SK-N-SH (cell line): ENCODE results near the gene PHF21A. TPM values are rescaled to one million over a fixed set of nuclear protein-coding genes. Genes with fewer than 3 reads are reported as not detected.

Experiments used
- CTCF ChIA-PET: fragments of 300-600, 350-600 bp; formaldehyde crosslinking; extraction: SDS; loops from one replicate; lab custom pipeline; 2021; lab: Yijun Ruan, JAX
- POLR2A ChIA-PET: fragments of 350-600 bp; sonication (Branson Sonifier 250); formaldehyde crosslinking; extraction: SDS; loops from one replicate; lab custom pipeline; 2020; ENCODE audit warnings: antibody characterized with exemption, inconsistent platforms; lab: Yijun Ruan, JAX
- DNase-seq: peaks from one replicate; pipeline ENCODE4 v3.0.0; 2012
- H2AFZ ChIP-seq: fragments of 200-600 bp; sonication (generic); 2 replicates; pipeline ENCODE4 v1.8.1; 2016; ENCODE audit warnings: antibody characterized with exemption, mild to moderate bottlenecking, low read depth
- H3F3A ChIP-seq: fragments of 200-600 bp; sonication (generic); replicated peaks from 2 replicates; pipeline ENCODE3; 2016; ENCODE audit warnings: antibody characterized with exemption, mild to moderate bottlenecking; ENCODE audit not compliant: insufficient read depth
- H3K27ac ChIP-seq, 2 experiments: fragments of 200-500 bp in 1 of 2; fragments of 200-600 bp in 1 of 2; sonication (Bioruptor generic) in 1 of 2; sonication (generic), shearing (Covaris generic) in 1 of 2; 2 replicates each; pipeline versions ENCODE4 v1.5.1 to v1.6.1; 2014 to 2016; ENCODE audit warnings: low read depth in 2 of 2, inconsistent platforms in 1 of 2, low read length in 1 of 2, mild to moderate bottlenecking in 1 of 2, mixed read lengths in 1 of 2
- H3K27me3 ChIP-seq: fragments of 200-600 bp; sonication (generic), shearing (Covaris generic); 2 replicates; pipeline ENCODE4 v1.6.1; 2016; ENCODE audit warnings: mixed run types; ENCODE audit not compliant: insufficient read depth
- H3K36me3 ChIP-seq, 2 experiments: fragments of 200-500 bp in 1 of 2; fragments of 200-600 bp in 1 of 2; sonication (Bioruptor generic) in 1 of 2; sonication (generic) in 1 of 2; replicated peaks in 1 of 2; 2 replicates each; pipeline versions ENCODE3 to v1.5.1; 2014 to 2016; ENCODE audit warnings: low read length in 1 of 2, mild to moderate bottlenecking in 1 of 2; ENCODE audit not compliant: insufficient read depth in 2 of 2, control insufficient read depth in 1 of 2
- H3K4me1 ChIP-seq, 2 experiments: fragments of 200-500 bp in 1 of 2; fragments of 200-600 bp in 1 of 2; sonication (Bioruptor generic) in 1 of 2; sonication (generic), shearing (Covaris generic) in 1 of 2; 2 replicates each; pipeline versions ENCODE4 v1.5.1 to v1.6.1; 2014 to 2016; ENCODE audit warnings: low read depth in 1 of 2, low read length in 1 of 2, mixed run types in 1 of 2; ENCODE audit not compliant: insufficient read depth in 2 of 2, control insufficient read depth in 1 of 2
- H3K4me2 ChIP-seq: fragments of 200-600 bp; sonication (generic), shearing (Covaris generic); 2 replicates; pipeline ENCODE4 v1.6.1; 2017; ENCODE audit warnings: mixed run types
- H3K4me3 ChIP-seq, 2 experiments: fragments of 200-500 bp in 1 of 2; fragments of 200-600 bp in 1 of 2; sonication (Bioruptor generic) in 1 of 2; sonication (generic), shearing (Covaris generic) in 1 of 2; 2 replicates each; pipeline versions ENCODE4 v1.5.1 to v1.8.1; 2014 to 2016; ENCODE audit warnings: low read depth in 2 of 2, inconsistent platforms in 1 of 2, low read length in 1 of 2, mild to moderate bottlenecking in 1 of 2, mixed read lengths in 1 of 2, moderate library complexity in 1 of 2
- H3K79me2 ChIP-seq: fragments of 200-600 bp; sonication (generic); 2 replicates; pipeline ENCODE4 v1.8.1; 2017; ENCODE audit warnings: mild to moderate bottlenecking; ENCODE audit not compliant: insufficient read depth
- H3K9ac ChIP-seq: fragments of 200-600 bp; sonication (generic); 2 replicates; pipeline ENCODE4 v1.6.1; 2017; ENCODE audit warnings: mixed run types
- H3K9me2 ChIP-seq: fragments of 200-600 bp; sonication (generic); 2 replicates; pipeline ENCODE4 v1.6.1; 2017; ENCODE audit warnings: mixed run types
- H3K9me3 ChIP-seq: fragments of 200-600 bp; sonication (generic); 2 replicates; pipeline ENCODE4 v1.6.1; 2017; ENCODE audit warnings: mixed run types, mild to moderate bottlenecking, moderate library complexity
- H4K20me1 ChIP-seq: fragments of 200-600 bp; sonication (generic); 2 replicates; pipeline ENCODE4 v1.6.1; 2017; ENCODE audit warnings: mild to moderate bottlenecking, mixed run types; ENCODE audit not compliant: insufficient read depth
- CHD2 ChIP-seq: fragments of 150-350 bp; IDR thresholded peaks from 2 replicates; pipeline ENCODE4 v1.6.1; 2018; ENCODE audit warnings: low read length; ENCODE audit not compliant: partially characterized antibody
- CTCF ChIP-seq: fragments of 200-600 bp; sonication (generic); IDR thresholded peaks from 2 replicates; pipeline ENCODE4 v1.6.1; 2017; ENCODE audit warnings: antibody characterized with exemption, mild to moderate bottlenecking, moderate library complexity
- FOXM1 ChIP-seq: IDR thresholded peaks from 2 replicates; pipeline ENCODE4 v1.4.0; 2012; ENCODE audit warnings: low read depth, mild to moderate bottlenecking
- GATA2 ChIP-seq: sonication (generic); formaldehyde crosslinking; IDR thresholded peaks from 2 replicates; pipeline ENCODE4 v1.5.0; 2020; ENCODE audit warnings: mild to moderate bottlenecking, missing genetic modification reagents
- IRF3 ChIP-seq: fragments of 150-350 bp; IDR thresholded peaks from 2 replicates; pipeline ENCODE4 v1.6.1; 2016; ENCODE audit warnings: mild to moderate bottlenecking, low read depth, low read length
- JUND ChIP-seq: IDR thresholded peaks from 2 replicates; pipeline ENCODE4 v1.4.0; 2012
- MAX ChIP-seq: IDR thresholded peaks from 2 replicates; pipeline ENCODE4 v1.4.0; 2012; ENCODE audit warnings: low read depth
- MEF2A ChIP-seq: IDR thresholded peaks from 2 replicates; pipeline ENCODE4 v1.4.0; 2012; ENCODE audit warnings: low read depth, borderline replicate concordance
- NFIC ChIP-seq: IDR thresholded peaks from 2 replicates; pipeline ENCODE4 v1.4.0; 2012; ENCODE audit warnings: borderline replicate concordance
- NRF1 ChIP-seq: IDR thresholded peaks from 2 replicates; pipeline ENCODE4 v1.6.1; 2012; ENCODE audit warnings: low read depth, mild to moderate bottlenecking, low read length
- PBX3 ChIP-seq: IDR thresholded peaks from 2 replicates; pipeline ENCODE4; 2012
- RAD21 ChIP-seq: IDR thresholded peaks from 2 replicates; pipeline ENCODE4 v1.6.1; 2012; ENCODE audit warnings: mild to moderate bottlenecking, low read length
- REST ChIP-seq: IDR thresholded peaks from 2 replicates; pipeline ENCODE4 v1.6.1; 2012; ENCODE audit warnings: mild to moderate bottlenecking, low read depth, low read length, moderate library complexity
- RFX5 ChIP-seq: IDR thresholded peaks from 2 replicates; pipeline ENCODE4 v1.6.1; 2012; ENCODE audit warnings: mild to moderate bottlenecking, improper control_type of control experiment, low read length
- SIN3A ChIP-seq: IDR thresholded peaks from 2 replicates; pipeline ENCODE4 v1.6.1; 2012; ENCODE audit warnings: low read depth, mild to moderate bottlenecking, low read length, moderate library complexity, borderline replicate concordance
- SMC3 ChIP-seq: IDR thresholded peaks from 2 replicates; pipeline ENCODE4 v1.6.1; 2012; ENCODE audit warnings: low read depth, low read length, improper control_type of control experiment
- TEAD4 ChIP-seq: IDR thresholded peaks from 2 replicates; pipeline ENCODE4 v1.4.0; 2012; ENCODE audit warnings: mild to moderate bottlenecking, borderline replicate concordance; ENCODE audit not compliant: insufficient read depth
- USF1 ChIP-seq: IDR thresholded peaks from 2 replicates; pipeline ENCODE4 v1.4.0; 2012; ENCODE audit warnings: low read depth, borderline replicate concordance
- USF2 ChIP-seq: fragments of 150-350 bp; IDR thresholded peaks from 2 replicates; pipeline ENCODE4 v1.6.1; 2017; ENCODE audit warnings: antibody characterized with exemption, low read length, low read depth, borderline replicate concordance
- YY1 ChIP-seq: IDR thresholded peaks from 2 replicates; pipeline ENCODE4 v1.4.0; 2012; ENCODE audit warnings: low read depth, mild to moderate bottlenecking
- WGBS: methylation state at CpG from one replicate; pipeline ENCODE4 v1.1.6; 2017; ENCODE audit warnings: low lambda C conversion rate; 5-methylcytosine and 5-hydroxymethylcytosine counted together
- polyA plus RNA-seq, 3 experiments: library from polyadenylated mRNA; depleted of rRNA; stranded (reverse); fragments of >200 nt; gene quantifications; 2 replicates each; pipeline ENCODE4 v1.2.3, GENCODE V29; 2012

The PHF21A gene
- polyA plus RNA-seq, 1 of the 3 experiments (the other 2 are of a cell fraction), result 18.8 TPM

GRCh38 chr11:45929486-45930030, 191.7 kb downstream of the PHF21A start:
- no peak for TF ChIP-seq IRF3
- no peak for TF ChIP-seq PBX3
- TF ChIP-seq MAX, result no peak
- TF ChIP-seq USF2, result no peak
- no peak for TF ChIP-seq TEAD4
- TF ChIP-seq CTCF, result no peak
- no peak for TF ChIP-seq USF1
- TF ChIP-seq SMC3, result no peak
- no peak for TF ChIP-seq GATA2 (CRISPR knock-in tag)
- no peak for TF ChIP-seq FOXM1
- no peak for TF ChIP-seq NRF1
- TF ChIP-seq RAD21, result no peak
- TF ChIP-seq MEF2A, result no peak
- no peak for TF ChIP-seq RFX5
- TF ChIP-seq NFIC, result no peak
- TF ChIP-seq CHD2, result no peak
- no peak for TF ChIP-seq SIN3A
- no peak for TF ChIP-seq REST
- TF ChIP-seq JUND, result no peak
- TF ChIP-seq YY1, result no peak
- H3K4me1 ChIP-seq, result peaks cover 0 to 5% of the 10 kb centered on the region in 2 experiments; a peak in 1 of 4 replicates
- H3K27me3 ChIP-seq, result no peaks in the 10 kb centered on the region
- H3K9ac ChIP-seq, result no peak overlapping the region
- no peaks in the 10 kb centered on the region for H4K20me1 ChIP-seq
- no peaks in the 10 kb centered on the region for H3K9me2 ChIP-seq
- no peaks in the 10 kb centered on the region for H3F3A ChIP-seq
- ChIA-PET POLR2A (no interaction called here), CTCF (interaction anchor here (1.1 to 5.0 kb wide), 2 partner anchors 57 to 77 kb away, joined by 5 to 25 read pairs; no protein-coding TSS in a partner anchor)
- no peaks in the 10 kb centered on the region for H3K9me3 ChIP-seq
- H2AFZ ChIP-seq, result no peak overlapping the region
- 80% methylated on average over 10 of the region's 10 CpGs for WGBS
- H3K36me3 ChIP-seq, result peaks cover 11 to 19% of the 10 kb centered on the region in 2 experiments
- no peak overlapping the region; a peak in 1 of 4 replicates for H3K27ac ChIP-seq
- H3K4me3 ChIP-seq, result no peak overlapping the region
- H3K79me2 ChIP-seq, result no peaks in the 10 kb centered on the region
- DNase-seq, result no peak
- no peak overlapping the region for H3K4me2 ChIP-seq
